ENCODE measurements around the gene MYO7A.

GRCh38 chr11:77117492-77117891, 10.6 kb upstream of the MYO7A start:
- TF ChIP-seq CTCF (IDR thresholded peaks at IDR 0.05; ENCODE audit: low read length) (no peak), EZH2 (optimal IDR thresholded peaks at IDR 0.05; ENCODE audit: low read depth, low read length) (no peak)

Data from MM.1S (cell line).